Hepatocyte (in vitro differentiated cells): ENCODE data around the gene RARA.

ENCODE experiments used
- CTCF ChIP-seq: fragments of 200-600 bp; sonication (generic); IDR thresholded peaks from 2 replicates; pipeline ENCODE4 v1.5.1; 2016; ENCODE audit warnings: antibody characterized with exemption, mild to moderate bottlenecking; ENCODE audit not compliant: poor library complexity
- EZH2 ChIP-seq: fragments of 200-600 bp; sonication (generic); IDR thresholded peaks from 2 replicates; pipeline ENCODE4 v1.6.1; 2016; ENCODE audit warnings: antibody characterized with exemption, mild to moderate bottlenecking, borderline replicate concordance

- TF ChIP-seq CTCF (no peak), EZH2 (no peak)
These were observed 58.0 kb downstream of the RARA start for GRCh38 chr17:40366861-40367518.
